DND-41 (cell line): ENCODE results near the gene DYNLT2B.
"Not testable (repeated sequence)": the region's sequence is repeated elsewhere in the genome, so short reads cannot be mapped to it uniquely, and the experiment has no call there.

Source experiments
- CTCF ChIP-seq: IDR thresholded peaks from 2 replicates; pipeline ENCODE4 v1.5.1; 2012; ENCODE audit warnings: borderline replicate concordance, low read length, moderate library complexity, mild to moderate bottlenecking; ENCODE audit not compliant: poor library complexity, severe bottlenecking; ENCODE audit errors: extremely low read depth
- EZH2 ChIP-seq: IDR thresholded peaks from 3 replicates; pipeline ENCODE4 v1.6.1; 2012; ENCODE audit warnings: borderline replicate concordance, low read depth, mild to moderate bottlenecking, moderate library complexity, low read length, inconsistent platforms; ENCODE audit not compliant: severe bottlenecking

GRCh38 chr3:196358540-196358939 lies 40.5 kb upstream of the DYNLT2B start:
- TF ChIP-seq EZH2, CTCF: not testable (repeated sequence)
